KMS-11 (cell line): ENCODE results near the gene IGSF6.

Experiments
- H2AFZ ChIP-seq: fragments of 200-600 bp; sonication (generic); 2 replicates; pipeline ENCODE4 v1.6.1; 2016; ENCODE audit warnings: antibody characterized with exemption, mixed run types, low read depth
- H3K27ac ChIP-seq: fragments of 200-600 bp; sonication (generic); 2 replicates; pipeline ENCODE4 v1.6.1; 2016; ENCODE audit warnings: mild to moderate bottlenecking, mixed run types
- H3K27me3 ChIP-seq: fragments of 200-600 bp; sonication (generic); 2 replicates; pipeline ENCODE4 v1.6.1; 2017; ENCODE audit warnings: mild to moderate bottlenecking, low read depth, mixed run types, moderate library complexity; ENCODE audit not compliant: insufficient read depth
- H3K36me3 ChIP-seq: fragments of 200-600 bp; sonication (generic); 2 replicates; pipeline ENCODE4 v1.6.1; 2017; ENCODE audit warnings: mild to moderate bottlenecking, mixed run types; ENCODE audit not compliant: insufficient read depth
- H3K4me1 ChIP-seq: fragments of 200-600 bp; sonication (generic); 2 replicates; pipeline ENCODE4 v1.6.1; 2016; ENCODE audit warnings: mild to moderate bottlenecking, low read depth, mixed run types; ENCODE audit not compliant: poor library complexity, severe bottlenecking
- H3K4me2 ChIP-seq: fragments of 200-600 bp; sonication (generic); 2 replicates; pipeline ENCODE4 v1.7.0; 2016; ENCODE audit warnings: mild to moderate bottlenecking, mixed run types
- H3K4me3 ChIP-seq: fragments of 200-600 bp; sonication (generic); IDR thresholded peaks from 2 replicates; pipeline ENCODE4 v1.6.1; 2017; ENCODE audit warnings: low read depth, low read length, mixed read lengths; ENCODE audit not compliant: insufficient read depth
- H3K79me2 ChIP-seq: fragments of 200-600 bp; sonication (generic); 2 replicates; pipeline ENCODE4 v1.6.1; 2016; ENCODE audit warnings: low read depth, mixed run types; ENCODE audit not compliant: insufficient read depth
- H3K9ac ChIP-seq: fragments of 200-600 bp; sonication (generic); 2 replicates; pipeline ENCODE4 v1.6.1; 2016; ENCODE audit warnings: mild to moderate bottlenecking, mixed run types
- H4K20me1 ChIP-seq: fragments of 200-600 bp; sonication (generic); 2 replicates; pipeline ENCODE4 v1.6.1; 2016; ENCODE audit warnings: mild to moderate bottlenecking, mixed run types; ENCODE audit not compliant: insufficient read depth
- TF ChIP-seq, protein P1 (sequence below): fragments of 200-600 bp; sonication (generic); conservative IDR thresholded peaks from 2 replicates; pipeline ENCODE4 v1.6.1; 2017; ENCODE audit warnings: low read depth, mild to moderate bottlenecking, antibody characterized with exemption, low read length, moderate library complexity, mixed read lengths

Gene IGSF6

DNA sequence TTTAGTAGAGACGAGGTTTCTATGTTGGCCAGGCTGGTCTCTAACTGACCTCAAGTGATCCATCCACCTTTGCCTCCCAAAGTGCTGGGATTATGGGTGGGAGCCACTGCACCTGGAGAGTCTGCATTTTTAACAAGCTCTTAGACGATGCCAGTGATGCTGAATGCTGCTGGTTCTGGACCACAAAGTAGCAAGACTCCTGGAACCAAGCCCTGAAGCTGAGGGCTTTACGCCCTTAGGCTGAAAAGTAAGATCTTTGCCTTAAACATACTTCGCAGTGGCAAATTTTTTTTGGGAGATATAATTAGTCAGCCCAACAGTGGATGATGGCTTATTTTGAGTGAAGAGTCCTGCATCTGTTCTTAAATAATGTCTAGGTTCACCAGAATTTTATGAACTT, 39.0 kb downstream of the IGSF6 start:
- Histone ChIP-seq H3K4me2 (no peak overlapping the region), H3K4me3 (no peak overlapping the region), H3K9ac (no peak overlapping the region), H3K4me1 (peaks cover 52% of the 10 kb centered on the region), H3K79me2 (peaks cover 50% of the 10 kb centered on the region), H2AFZ (no peak overlapping the region), H3K27ac (no peak overlapping the region), H3K27me3 (no peaks in the 10 kb centered on the region), H4K20me1 (0 out of 2 replicates have a peak, but pooled peaks cover 6% of the 10 kb centered on the region), H3K36me3 (no peaks in the 10 kb centered on the region)
- TF ChIP-seq, protein P1, sequence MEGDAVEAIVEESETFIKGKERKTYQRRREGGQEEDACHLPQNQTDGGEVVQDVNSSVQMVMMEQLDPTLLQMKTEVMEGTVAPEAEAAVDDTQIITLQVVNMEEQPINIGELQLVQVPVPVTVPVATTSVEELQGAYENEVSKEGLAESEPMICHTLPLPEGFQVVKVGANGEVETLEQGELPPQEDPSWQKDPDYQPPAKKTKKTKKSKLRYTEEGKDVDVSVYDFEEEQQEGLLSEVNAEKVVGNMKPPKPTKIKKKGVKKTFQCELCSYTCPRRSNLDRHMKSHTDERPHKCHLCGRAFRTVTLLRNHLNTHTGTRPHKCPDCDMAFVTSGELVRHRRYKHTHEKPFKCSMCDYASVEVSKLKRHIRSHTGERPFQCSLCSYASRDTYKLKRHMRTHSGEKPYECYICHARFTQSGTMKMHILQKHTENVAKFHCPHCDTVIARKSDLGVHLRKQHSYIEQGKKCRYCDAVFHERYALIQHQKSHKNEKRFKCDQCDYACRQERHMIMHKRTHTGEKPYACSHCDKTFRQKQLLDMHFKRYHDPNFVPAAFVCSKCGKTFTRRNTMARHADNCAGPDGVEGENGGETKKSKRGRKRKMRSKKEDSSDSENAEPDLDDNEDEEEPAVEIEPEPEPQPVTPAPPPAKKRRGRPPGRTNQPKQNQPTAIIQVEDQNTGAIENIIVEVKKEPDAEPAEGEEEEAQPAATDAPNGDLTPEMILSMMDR = no peak

DNA sequence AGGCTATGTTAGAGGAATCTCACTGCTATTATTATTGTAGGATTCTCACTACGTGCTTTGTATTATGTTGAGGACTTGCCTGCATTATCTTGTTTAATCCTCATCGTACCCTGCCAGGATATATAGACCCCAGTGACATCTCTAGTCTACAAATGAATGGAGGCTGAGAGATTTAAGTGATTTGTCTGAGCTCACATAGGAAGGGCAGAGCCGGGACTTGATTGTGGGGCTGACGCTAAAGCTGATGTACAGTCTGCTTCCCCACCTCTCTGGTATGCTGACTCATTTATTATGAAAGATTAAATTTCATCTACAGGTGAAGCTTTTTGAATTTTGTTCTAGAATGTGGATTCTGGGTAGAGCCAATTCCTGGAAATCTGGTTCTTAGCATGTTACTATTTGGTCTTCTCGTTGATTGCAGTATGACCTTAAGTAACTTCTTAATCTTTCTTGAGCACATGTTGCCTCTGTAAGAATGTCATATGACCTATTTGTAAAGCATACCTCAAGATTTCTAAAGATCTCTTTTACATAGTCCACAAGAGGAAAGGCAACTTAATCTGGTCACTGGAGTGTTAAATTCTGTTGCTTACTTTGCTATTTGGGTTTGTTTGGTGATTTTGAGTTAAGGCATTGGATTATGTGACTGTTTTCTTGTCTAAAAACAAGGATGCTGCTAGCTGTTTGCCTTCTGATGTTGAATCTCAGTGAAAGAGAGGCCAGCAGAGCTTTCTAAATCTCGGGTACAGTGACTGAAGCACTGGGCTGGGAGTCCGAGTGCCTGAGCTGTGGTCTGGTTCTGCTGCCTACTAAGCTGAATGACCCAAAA, 40.6 kb downstream of the IGSF6 start:
- Histone ChIP-seq H2AFZ (no peak overlapping the region), H3K36me3 (no peaks in the 10 kb centered on the region), H3K9ac (no peak overlapping the region), H3K4me3 (no peak overlapping the region), H3K4me2 (no peak overlapping the region), H3K79me2 (peaks cover 66% of the 10 kb centered on the region), H3K27me3 (no peaks in the 10 kb centered on the region), H3K27ac (no peak overlapping the region), H4K20me1 (0 out of 2 replicates have a peak, but pooled peaks cover 9% of the 10 kb centered on the region), H3K4me1 (peaks cover 56% of the 10 kb centered on the region)
- TF ChIP-seq, protein P1 = no peak

DNA sequence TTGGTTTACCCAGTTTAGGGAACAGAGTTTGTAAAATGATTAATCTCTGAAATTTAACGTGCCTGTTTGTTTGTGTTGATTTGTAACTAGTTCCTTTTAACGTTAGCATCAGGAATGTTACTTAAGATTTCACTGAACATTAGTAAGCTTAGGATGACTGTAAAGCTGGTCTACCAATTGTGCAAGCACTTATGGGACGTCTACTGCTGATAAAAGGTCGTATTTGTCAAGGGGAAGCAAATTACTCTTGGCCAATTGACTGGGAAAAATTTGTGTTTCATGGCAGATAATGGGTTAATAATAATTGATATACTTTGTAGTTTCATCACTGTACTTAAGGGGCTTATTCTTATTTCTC, 41.2 kb downstream of the IGSF6 start:
- Histone ChIP-seq H3K79me2 (peaks cover 72% of the 10 kb centered on the region), H3K27me3 (no peaks in the 10 kb centered on the region), H3K36me3 (no peaks in the 10 kb centered on the region), H2AFZ (no peak overlapping the region), H3K4me1 (peaks cover 57% of the 10 kb centered on the region), H3K27ac (no peak overlapping the region), H4K20me1 (0 out of 2 replicates have a peak, but pooled peaks cover 9% of the 10 kb centered on the region), H3K9ac (no peak overlapping the region), H3K4me2 (no peak overlapping the region), H3K4me3 (no peak overlapping the region)
- TF ChIP-seq, protein P1 = no peak

DNA sequence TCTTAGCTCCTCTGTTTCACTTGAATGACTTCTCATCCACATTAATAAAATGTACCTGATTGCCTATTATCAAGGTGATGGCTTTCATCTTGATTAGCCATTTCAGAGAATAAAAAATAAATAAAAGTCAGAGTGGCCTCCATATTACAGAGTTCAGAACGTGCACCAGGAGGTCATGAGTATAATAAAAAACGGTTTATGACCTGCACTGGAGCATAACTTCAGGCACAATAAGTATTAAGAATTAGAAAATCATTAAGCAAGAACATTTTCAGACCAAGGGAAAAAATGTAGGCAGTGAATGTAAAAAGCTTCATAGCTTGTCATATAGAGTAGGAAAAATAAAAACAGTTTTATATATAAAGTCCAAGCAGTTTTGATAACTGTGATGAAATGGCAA, 41.6 kb downstream of the IGSF6 start:
- TF ChIP-seq, protein P1 = no peak
- H3K27me3 ChIP-seq = no peaks in the 10 kb centered on the region
- H2AFZ ChIP-seq = no peak overlapping the region
- peak overlapping the region; percentile 61; the same call in 1 of the 2 replicates for H3K4me2 ChIP-seq
- H4K20me1 ChIP-seq = 0 out of 2 replicates have a peak, but pooled peaks cover 9% of the 10 kb centered on the region
- H3K4me3 ChIP-seq = no peak overlapping the region
- peaks cover 57% of the 10 kb centered on the region for H3K4me1 ChIP-seq
- no peaks in the 10 kb centered on the region for H3K36me3 ChIP-seq
- peaks cover 75% of the 10 kb centered on the region for H3K79me2 ChIP-seq
- H3K27ac ChIP-seq = no peak overlapping the region
- no peak overlapping the region for H3K9ac ChIP-seq
